Measurements from ENCODE around the gene KRTAP5-3. TPM values are rescaled to one million over a fixed set of nuclear protein-coding genes. Genes with fewer than 3 reads are reported as not detected.
A peak's percentile ranks its signal among the peaks of the same experiment; 100 is the strongest.
"Not testable (repeated sequence)": the region's sequence is repeated elsewhere in the genome, so short reads cannot be mapped to it uniquely, and the experiment has no call there.

KRTAP5-3 gene
- total RNA-seq, 1 experiment from 2014 or later = not detected

GRCh38 chr11:1619449-1619848 lies 11.2 kb upstream of the KRTAP5-3 start:
- no peak for DNase-seq (ENCODE audit: low read depth)

- DNase-seq (ENCODE audit: low read depth) = no peak
Measured at GRCh38 chr11:1618231-1618630, 10.0 kb upstream of the KRTAP5-3 start.

- DNase-seq (ENCODE audit: low read depth) = peak; percentile 42
Measured at GRCh38 chr11:1607901-1608300, 362 bp downstream of the KRTAP5-3 start.

- peak; percentile 47 for DNase-seq (ENCODE audit: low read depth)
Measured at GRCh38 chr11:1607156-1607845, 962 bp downstream of the KRTAP5-3 start.

GRCh38 chr11:1605923-1606322 lies 2.3 kb downstream of the KRTAP5-3 start:
- DNase-seq (ENCODE audit: low read depth) = not testable (repeated sequence)

- no peak for DNase-seq (ENCODE audit: low read depth)
Measured at GRCh38 chr11:1604711-1605110, 3.6 kb downstream of the KRTAP5-3 start.

GRCh38 chr11:1604181-1604580 lies 4.1 kb downstream of the KRTAP5-3 start:
- no peak for DNase-seq (ENCODE audit: low read depth)

GRCh38 chr11:1603629-1604028 lies 4.6 kb downstream of the KRTAP5-3 start:
- no peak for DNase-seq (ENCODE audit: low read depth)

GRCh38 chr11:1601663-1602062 lies 6.6 kb downstream of the KRTAP5-3 start:
- DNase-seq (ENCODE audit: low read depth) = not testable (repeated sequence)

- no peak for DNase-seq (ENCODE audit: low read depth)
Measured at GRCh38 chr11:1600626-1601025, 7.6 kb downstream of the KRTAP5-3 start.

GRCh38 chr11:1598816-1599215 lies 9.4 kb downstream of the KRTAP5-3 start:
- DNase-seq (ENCODE audit: low read depth) = no peak

GRCh38 chr11:1598406-1598805 lies 9.9 kb downstream of the KRTAP5-3 start:
- DNase-seq (ENCODE audit: low read depth) = not testable (repeated sequence)

- DNase-seq (ENCODE audit: low read depth) = no peak
Measured at GRCh38 chr11:1597994-1598380, 10.3 kb downstream of the KRTAP5-3 start, which contains the start of gene KRTAP5-2. Gene KRTAP5-2, minus strand, starts transcription at chr11:1598294. Its CDS starts 44 bp downstream, at chr11:1598250.

GRCh38 chr11:1597331-1597993 lies 10.8 kb downstream of the KRTAP5-3 start:
- DNase-seq (ENCODE audit: low read depth) = no peak

GRCh38 chr11:1596576-1597121 lies 11.6 kb downstream of the KRTAP5-3 start:
- DNase-seq (ENCODE audit: low read depth) = not testable (repeated sequence)

- DNase-seq (ENCODE audit: low read depth) = not testable (repeated sequence)
Measured at GRCh38 chr11:1595994-1596575, 12.2 kb downstream of the KRTAP5-3 start.

GRCh38 chr11:1592628-1593027 lies 15.6 kb downstream of the KRTAP5-3 start:
- DNase-seq (ENCODE audit: low read depth) = no peak

- DNase-seq (ENCODE audit: low read depth) = no peak
Measured at GRCh38 chr11:1589996-1590395, 18.3 kb downstream of the KRTAP5-3 start.

- not testable (repeated sequence) for DNase-seq (ENCODE audit: low read depth)
Measured at GRCh38 chr11:1589191-1589963, 18.9 kb downstream of the KRTAP5-3 start.

GRCh38 chr11:1586699-1587098 lies 21.6 kb downstream of the KRTAP5-3 start:
- DNase-seq (ENCODE audit: low read depth) = no peak

GRCh38 chr11:1584661-1585370 lies 23.4 kb downstream of the KRTAP5-3 start, which contains the start of gene KRTAP5-1:
Gene KRTAP5-1, minus strand, starts transcription at chr11:1585283. Its CDS starts 34 bp downstream, at chr11:1585249.
- DNase-seq (ENCODE audit: low read depth) = not testable (repeated sequence)
